ENCODE data around the gene LMAN2L. TPM values are rescaled to one million over a fixed set of nuclear protein-coding genes. Genes with fewer than 3 reads are reported as not detected.

The LMAN2L gene
- total RNA-seq, 1 experiment from 2014 or later: 17.6 TPM

GRCh38 chr2:96683307-96683706 lies 56.6 kb downstream of the LMAN2L start:
- Histone ChIP-seq H3K79me2 (ENCODE audit: insufficient read depth, low read length) (no peaks in the 10 kb centered on the region), H2BK120ac (ENCODE audit: low read depth, low read length, poor library complexity, severe bottlenecking) (no peak overlapping the region), H3K27ac (ENCODE audit: insufficient read length, low read depth, low read length) (no peak overlapping the region), H3K79me1 (ENCODE audit: insufficient read depth, low read depth, low read length, poor library complexity, severe bottlenecking) (no peaks in the 10 kb centered on the region), H3K4me1 (ENCODE audit: insufficient read depth, low read length) (no peaks in the 10 kb centered on the region), H3K23me2 (ENCODE audit: insufficient read length, low read depth, low read length, poor library complexity, severe bottlenecking) (no peaks in the 10 kb centered on the region), H4K5ac (ENCODE audit: insufficient read length, low read depth, low read length) (no peak overlapping the region), H3K9me3 (ENCODE audit: control insufficient read depth, low read depth, low read length) (no peaks in the 10 kb centered on the region), H3K4ac (ENCODE audit: low read depth, low read length) (no peak overlapping the region), H3K4me2 (ENCODE audit: insufficient read depth, insufficient read length, low read length) (no peak overlapping the region), H3K27me3 (ENCODE audit: insufficient read depth, low read length) (no peaks in the 10 kb centered on the region), H2BK15ac (ENCODE audit: low read depth, low read length) (no peak overlapping the region), H4K8ac (replicated peaks; ENCODE audit: insufficient read length, low read depth, low read length) (no peak overlapping the region), H3K18ac (ENCODE audit: insufficient read length, low read depth, low read length) (no peak overlapping the region), H3K23ac (ENCODE audit: insufficient read length, low read depth, low read length) (no peak overlapping the region), H2BK20ac (ENCODE audit: low read depth, low read length, poor library complexity, severe bottlenecking) (no peak overlapping the region), H3T11ph (ENCODE audit: low read length) (no peak overlapping the region), H2AK5ac (ENCODE audit: insufficient read length, low read length) (no peak overlapping the region), H3K56ac (ENCODE audit: insufficient read length, low read depth, low read length) (no peak overlapping the region), H2AFZ (ENCODE audit: low read length) (no peak overlapping the region), H4K20me1 (ENCODE audit: control insufficient read depth, insufficient read depth, insufficient read length) (no peaks in the 10 kb centered on the region), H2BK5ac (ENCODE audit: insufficient read length, low read length) (no peak overlapping the region), H4K91ac (ENCODE audit: insufficient read length, low read depth, low read length) (no peak overlapping the region), H3K9ac (ENCODE audit: extremely low read depth, insufficient read length, low read length) (no peak overlapping the region), H3K14ac (ENCODE audit: insufficient read depth, low read length) (no peak overlapping the region), H2BK12ac (ENCODE audit: insufficient read length, low read depth, low read length) (no peak overlapping the region)
- Mint-ChIP-seq H3K9me3 (no peaks in the 10 kb centered on the region), H3K27me3 (ENCODE audit: low read depth) (no peaks in the 10 kb centered on the region; the same call in 1 of the 2 replicates), H3K4me3 (no peak overlapping the region), H3K36me3 (ENCODE audit: insufficient read depth in 1 of 3, low read depth in 3 of 3) (no peaks in the 10 kb centered on the region), H3K4me1 (peaks cover 13 to 23% of the 10 kb centered on the region in 2 experiments), H3K27ac (no peak overlapping the region)
- TF ChIP-seq CTCF (conservative IDR thresholded peaks at IDR 0.05): no peak
- no CpG with 5 or more reads among the region's 5 CpGs for WGBS (ENCODE audit: extremely low coverage, insufficient read length, low lambda C conversion rate)
- DNase-seq: no peak

All from H9 (cell line).